Measurements from ENCODE around the gene BUD31. TPM values are rescaled to one million over a fixed set of nuclear protein-coding genes. Genes with fewer than 3 reads are reported as not detected.

The BUD31 gene
- total and polyA plus RNA-seq, 2 of the 4 experiments (the other 2 are of a cell fraction): 72.6 to 97.2 TPM

- 95% methylated on average over 15 of the region's 22 CpGs; no CpG with 5 or more reads in 1 of the 2 experiments for WGBS, 2 experiments (ENCODE audit: extremely low coverage in 2 of 2, insufficient read length in 1 of 2)
- DNase-seq (no peak), ATAC-seq (ENCODE audit: low read depth) (no peak)
- H3K79me1 ChIP-seq (ENCODE audit: low read depth in 1 of 2, low read length in 2 of 2): peaks cover 10 to 30% of the 10 kb centered on the region in 2 experiments
- H2BK15ac ChIP-seq (ENCODE audit: low read depth, low read length): no peak overlapping the region
- no peak overlapping the region for H3K4ac ChIP-seq (ENCODE audit: low read depth, low read length)
- no peaks in the 10 kb centered on the region for H3K27me3 ChIP-seq (ENCODE audit: control insufficient read depth, insufficient read depth, low read length)
- no TSS peak for BruUV-seq (replicated peaks)
- H3K56ac ChIP-seq (ENCODE audit: extremely low read depth, insufficient read depth, low read length): no peak overlapping the region
- peaks cover 45% of the 10 kb centered on the region for H3K36me3 ChIP-seq (ENCODE audit: control insufficient read depth, insufficient read depth, low read length)
- H4K91ac ChIP-seq (ENCODE audit: insufficient read depth, low read depth, low read length): no peak overlapping the region
- no peak overlapping the region for H2AK9ac ChIP-seq (replicated peaks; ENCODE audit: low read depth, low read length, poor library complexity)
- H3K4me3 ChIP-seq (ENCODE audit: insufficient read depth, low read depth, low read length): no peak overlapping the region
- no peak overlapping the region for H3K9ac ChIP-seq (ENCODE audit: low read depth, low read length)
- no peak overlapping the region for H2AFZ ChIP-seq (replicated peaks; ENCODE audit: low read length, poor library complexity)
- intact Hi-C loops (cut with micrococcal nuclease): no loop called here
- no peak overlapping the region for H3K23ac ChIP-seq (ENCODE audit: low read depth, low read length)
- H4K5ac ChIP-seq (ENCODE audit: low read depth, low read length): no peak overlapping the region
- no peak overlapping the region for H3K18ac ChIP-seq (ENCODE audit: low read depth, low read length)
- no peak overlapping the region for H2BK5ac ChIP-seq (ENCODE audit: low read depth, low read length, poor library complexity, severe bottlenecking)
- no peak overlapping the region for H3K14ac ChIP-seq (replicated peaks; ENCODE audit: low read depth, low read length)
- H4K8ac ChIP-seq (ENCODE audit: low read depth in 2 of 2, low read length in 2 of 2): no peak overlapping the region
- POLR2A ChIA-PET (ENCODE audit: unreplicated experiment): no interaction called here
- H2BK120ac ChIP-seq (ENCODE audit: low read depth, low read length): no peak overlapping the region
- H3K9me3 ChIP-seq (ENCODE audit: control insufficient read depth, insufficient read depth, low read length): no peaks in the 10 kb centered on the region
- no peak overlapping the region for H2BK20ac ChIP-seq (ENCODE audit: low read depth, low read length)
- H3K9me1 ChIP-seq (ENCODE audit: insufficient read depth, low read length): peaks cover 9% of the 10 kb centered on the region
- CTCF ChIA-PET: interaction anchor here (0.6 kb wide), 1 partner anchor 63 kb away, joined by 4 read pairs; no protein-coding TSS in a partner anchor
- no peak for TF ChIP-seq FOS (IDR thresholded peaks at IDR 0.05; ENCODE audit: low read depth, low read length)
- TF ChIP-seq RCOR1 (IDR thresholded peaks at IDR 0.05; ENCODE audit: insufficient replicate concordance, low read length): no peak
- no peak overlapping the region for H3K4me2 ChIP-seq (ENCODE audit: low read depth, low read length)
- H2AK5ac ChIP-seq (ENCODE audit: low read depth, low read length): no peak overlapping the region
- H3K4me1 ChIP-seq (ENCODE audit: control insufficient read depth, insufficient read depth, low read length): peaks cover 2% of the 10 kb centered on the region; the same call in 1 of the 2 replicates
- no peak overlapping the region for H3K27ac ChIP-seq (ENCODE audit: insufficient read depth, low read length)
- dilution Hi-C loops (cut with HindIII; ENCODE audit: low sequenced_read_pairs, unreplicated experiment): no loop called here
- H4K20me1 ChIP-seq (ENCODE audit: insufficient read depth, low read length): peaks cover 20% of the 10 kb centered on the region
- in situ Hi-C loops (cut with MboI; ENCODE audit: low sequenced_read_pairs): no loop called here
Measured at GRCh38 chr7:99359465-99360154, 49.2 kb upstream of the BUD31 start.

All from IMR-90 (cell line).